Fibroblast of mammary gland (primary cell): ENCODE results near the gene WDR20.
"Not testable (repeated sequence)": the region's sequence is repeated elsewhere in the genome, so short reads cannot be mapped to it uniquely, and the experiment has no call there.

Experiments used
- DNase-seq: peaks from one replicate; pipeline ENCODE4 v3.0.0-alpha.2; 2010; ENCODE audit warnings: low read depth
- H3K4me3 ChIP-seq: 2 replicates; pipeline ENCODE4 v1.5.1; 2011; ENCODE audit warnings: low read depth, mild to moderate bottlenecking, low read length, moderate library complexity; ENCODE audit not compliant: control insufficient read depth
- CTCF ChIP-seq: conservative IDR thresholded peaks from 2 replicates; pipeline ENCODE4 v1.5.1; 2011; ENCODE audit warnings: low read depth, low read length, inconsistent platforms; ENCODE audit not compliant: control insufficient read depth, insufficient read depth

The WDR20 gene

GRCh38 chr14:102096569-102097188 is 43.0 kb upstream of the WDR20 start:
- peak; percentile 84 for DNase-seq
- H3K4me3 ChIP-seq: peak overlapping the region; percentile 6
- TF ChIP-seq CTCF: peak; percentile 87

GRCh38 chr14:102097441-102098135 is 42.1 kb upstream of the WDR20 start:
- no peak overlapping the region for H3K4me3 ChIP-seq
- no peak for TF ChIP-seq CTCF
- DNase-seq: no peak

GRCh38 chr14:102103062-102103695 is 36.5 kb upstream of the WDR20 start:
- TF ChIP-seq CTCF: no peak
- DNase-seq: no peak
- H3K4me3 ChIP-seq: no peak overlapping the region

GRCh38 chr14:102105369-102105768 is 34.3 kb upstream of the WDR20 start:
- no peak overlapping the region for H3K4me3 ChIP-seq
- no peak for DNase-seq
- no peak for TF ChIP-seq CTCF

GRCh38 chr14:102109332-102109731 is 30.4 kb upstream of the WDR20 start:
- not testable (repeated sequence) for DNase-seq

GRCh38 chr14:102111101-102111500 is 28.6 kb upstream of the WDR20 start:
- DNase-seq: no peak
- TF ChIP-seq CTCF: no peak
- H3K4me3 ChIP-seq: no peak overlapping the region

More at GRCh38 chr14:102109332-102109731, 30.4 kb upstream of the WDR20 start:
- not testable (repeated sequence) for H3K4me3 ChIP-seq
